Right lobe of liver (tissue), 4 donors: ENCODE results near the gene TMPRSS9.

Experiments
- POLR2A ChIP-seq: fragments of 450-650 bp; IDR thresholded peaks from one replicate; pipeline ENCODE4 v1.6.1; 2017; ENCODE audit warnings: antibody characterized with exemption, mild to moderate bottlenecking
- TF ChIP-seq, protein P1 (sequence below), 4 donors: fragments of 200-600 bp in 3 of 4; fragments of 450-650 bp in 1 of 4; IDR thresholded peaks; one replicate each; pipeline versions ENCODE4 v1.5.1 to v1.8.0; 2016 to 2022; ENCODE audit warnings: antibody characterized with exemption in 4 of 4, mild to moderate bottlenecking in 2 of 4
- donor health status: DM: no; HTN: no; CAD: no.
- donor health status: DM: no; HTN: no; CAD: no.
- donor health status: DM: no; HTN: yes; CAD: no.

DNA sequence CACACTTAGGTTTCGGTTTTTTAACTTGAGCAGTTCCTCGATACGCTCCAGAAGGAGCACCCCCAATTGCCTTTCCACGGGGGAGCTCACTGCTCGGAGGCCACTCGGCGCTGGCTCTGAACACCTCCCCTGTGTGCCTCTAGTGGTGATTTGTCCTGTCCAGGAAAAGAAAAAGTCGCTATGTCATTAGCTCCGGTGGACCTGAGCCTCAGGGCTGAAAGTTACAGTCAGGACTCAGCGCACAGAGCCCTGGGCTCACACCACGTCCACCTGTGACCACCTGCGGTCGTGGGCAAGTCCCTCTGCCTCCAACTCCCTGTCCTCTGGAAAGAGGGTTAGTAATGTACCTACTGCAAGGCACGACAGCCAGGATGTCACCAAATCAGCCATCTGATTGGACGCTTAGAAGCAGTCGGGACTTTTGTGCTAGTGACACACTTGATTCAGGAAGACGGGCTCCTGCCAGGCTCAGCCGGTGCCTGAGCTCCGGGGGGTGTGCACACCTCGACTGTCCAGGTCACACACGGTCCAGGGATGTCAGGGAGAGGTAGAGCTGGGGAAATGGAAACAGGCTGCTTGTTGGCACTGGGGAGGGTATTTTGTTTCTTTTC lies 3.9 kb upstream of the TMPRSS9 start:
- TF ChIP-seq, protein P1, sequence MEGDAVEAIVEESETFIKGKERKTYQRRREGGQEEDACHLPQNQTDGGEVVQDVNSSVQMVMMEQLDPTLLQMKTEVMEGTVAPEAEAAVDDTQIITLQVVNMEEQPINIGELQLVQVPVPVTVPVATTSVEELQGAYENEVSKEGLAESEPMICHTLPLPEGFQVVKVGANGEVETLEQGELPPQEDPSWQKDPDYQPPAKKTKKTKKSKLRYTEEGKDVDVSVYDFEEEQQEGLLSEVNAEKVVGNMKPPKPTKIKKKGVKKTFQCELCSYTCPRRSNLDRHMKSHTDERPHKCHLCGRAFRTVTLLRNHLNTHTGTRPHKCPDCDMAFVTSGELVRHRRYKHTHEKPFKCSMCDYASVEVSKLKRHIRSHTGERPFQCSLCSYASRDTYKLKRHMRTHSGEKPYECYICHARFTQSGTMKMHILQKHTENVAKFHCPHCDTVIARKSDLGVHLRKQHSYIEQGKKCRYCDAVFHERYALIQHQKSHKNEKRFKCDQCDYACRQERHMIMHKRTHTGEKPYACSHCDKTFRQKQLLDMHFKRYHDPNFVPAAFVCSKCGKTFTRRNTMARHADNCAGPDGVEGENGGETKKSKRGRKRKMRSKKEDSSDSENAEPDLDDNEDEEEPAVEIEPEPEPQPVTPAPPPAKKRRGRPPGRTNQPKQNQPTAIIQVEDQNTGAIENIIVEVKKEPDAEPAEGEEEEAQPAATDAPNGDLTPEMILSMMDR (IDR thresholded peaks at IDR 0.05): no peak
- no peak for TF ChIP-seq POLR2A
